A673 (cell line): ENCODE data around the gene PSD.

Experiments used
- EZH2 ChIP-seq: fragments of 200-600 bp; sonication (generic); IDR thresholded peaks from 2 replicates; pipeline ENCODE4 v1.6.1; 2017; ENCODE audit warnings: borderline replicate concordance, low read depth, mild to moderate bottlenecking, mixed read lengths, antibody characterized with exemption, low read length; ENCODE audit not compliant: poor library complexity, severe bottlenecking
- TF ChIP-seq, protein P1 (sequence below): fragments of 300-800, 200-600 bp; sonication (generic); conservative IDR thresholded peaks from 2 replicates; pipeline ENCODE4 v1.5.1; 2017; ENCODE audit warnings: low read depth, mild to moderate bottlenecking, antibody characterized with exemption, low read length, moderate library complexity, mixed read lengths

DNA sequence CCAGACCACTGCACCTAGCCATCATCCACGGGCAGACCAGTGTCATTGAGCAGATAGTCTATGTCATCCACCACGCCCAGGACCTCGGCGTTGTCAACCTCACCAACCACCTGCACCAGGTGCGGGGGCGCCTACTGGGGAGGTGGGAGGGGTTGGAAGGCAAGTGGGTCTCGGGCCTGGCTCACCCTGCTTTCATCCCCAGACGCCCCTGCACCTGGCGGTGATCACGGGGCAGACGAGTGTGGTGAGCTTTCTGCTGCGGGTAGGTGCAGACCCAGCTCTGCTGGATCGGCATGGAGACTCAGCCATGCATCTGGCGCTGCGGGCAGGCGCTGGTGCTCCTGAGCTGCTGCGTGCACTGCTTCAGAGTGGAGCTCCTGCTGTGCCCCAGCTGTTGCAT, 18.5 kb downstream of the PSD start:
- TF ChIP-seq, protein P1, sequence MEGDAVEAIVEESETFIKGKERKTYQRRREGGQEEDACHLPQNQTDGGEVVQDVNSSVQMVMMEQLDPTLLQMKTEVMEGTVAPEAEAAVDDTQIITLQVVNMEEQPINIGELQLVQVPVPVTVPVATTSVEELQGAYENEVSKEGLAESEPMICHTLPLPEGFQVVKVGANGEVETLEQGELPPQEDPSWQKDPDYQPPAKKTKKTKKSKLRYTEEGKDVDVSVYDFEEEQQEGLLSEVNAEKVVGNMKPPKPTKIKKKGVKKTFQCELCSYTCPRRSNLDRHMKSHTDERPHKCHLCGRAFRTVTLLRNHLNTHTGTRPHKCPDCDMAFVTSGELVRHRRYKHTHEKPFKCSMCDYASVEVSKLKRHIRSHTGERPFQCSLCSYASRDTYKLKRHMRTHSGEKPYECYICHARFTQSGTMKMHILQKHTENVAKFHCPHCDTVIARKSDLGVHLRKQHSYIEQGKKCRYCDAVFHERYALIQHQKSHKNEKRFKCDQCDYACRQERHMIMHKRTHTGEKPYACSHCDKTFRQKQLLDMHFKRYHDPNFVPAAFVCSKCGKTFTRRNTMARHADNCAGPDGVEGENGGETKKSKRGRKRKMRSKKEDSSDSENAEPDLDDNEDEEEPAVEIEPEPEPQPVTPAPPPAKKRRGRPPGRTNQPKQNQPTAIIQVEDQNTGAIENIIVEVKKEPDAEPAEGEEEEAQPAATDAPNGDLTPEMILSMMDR: no peak
- no peak for TF ChIP-seq EZH2
